GM21360 (cell line): ENCODE results near the gene LPGAT1.

Source experiments
- ATAC-seq: cut with Tn5 transposase; IDR thresholded peaks from one replicate; pipeline ENCODE4 v1.9.1; 2021; ENCODE audit warnings: mild to moderate bottlenecking, moderate library complexity; ENCODE audit not compliant: unreplicated experiment

Gene LPGAT1

GRCh38 chr1:211781260-211781659 is 49.3 kb downstream of the LPGAT1 start:
- ATAC-seq = no peak

- no peak for ATAC-seq
Measured at GRCh38 chr1:211775170-211775569, 55.4 kb downstream of the LPGAT1 start.

GRCh38 chr1:211764701-211765100 is 65.9 kb downstream of the LPGAT1 start:
- no peak for ATAC-seq

GRCh38 chr1:211762206-211762605 is 68.4 kb downstream of the LPGAT1 start:
- ATAC-seq = no peak

GRCh38 chr1:211761400-211761799 is 69.2 kb downstream of the LPGAT1 start:
- no peak for ATAC-seq

- no peak for ATAC-seq
Measured at GRCh38 chr1:211756471-211757020, 74.0 kb downstream of the LPGAT1 start.

- ATAC-seq = no peak
Measured at GRCh38 chr1:211753649-211754251, 76.8 kb downstream of the LPGAT1 start.

- ATAC-seq = no peak
Measured at GRCh38 chr1:211752951-211753486, 77.5 kb downstream of the LPGAT1 start.

GRCh38 chr1:211752317-211752716 is 78.2 kb downstream of the LPGAT1 start:
- ATAC-seq = no peak

GRCh38 chr1:211751438-211751837 is 79.1 kb downstream of the LPGAT1 start:
- no peak for ATAC-seq

- ATAC-seq = no peak
Measured at GRCh38 chr1:211750599-211750998, 80.0 kb downstream of the LPGAT1 start.

GRCh38 chr1:211749251-211749650 is 81.3 kb downstream of the LPGAT1 start:
- ATAC-seq = no peak

GRCh38 chr1:211748810-211749209 is 81.8 kb downstream of the LPGAT1 start:
- no peak for ATAC-seq

- ATAC-seq = no peak
Measured at GRCh38 chr1:211742889-211743529, 87.6 kb downstream of the LPGAT1 start.

GRCh38 chr1:211742272-211742671 is 88.3 kb downstream of the LPGAT1 start:
- ATAC-seq = no peak

- ATAC-seq = no peak
Measured at GRCh38 chr1:211741788-211742187, 88.8 kb downstream of the LPGAT1 start.

- ATAC-seq = no peak
Measured at GRCh38 chr1:211741116-211741515, 89.4 kb downstream of the LPGAT1 start.

GRCh38 chr1:211739671-211740411 is 90.7 kb downstream of the LPGAT1 start:
- ATAC-seq = peak; percentile 47

GRCh38 chr1:211738691-211739301 is 91.8 kb downstream of the LPGAT1 start:
- peak; percentile 61 for ATAC-seq

- no peak for ATAC-seq
Measured at GRCh38 chr1:211738096-211738690, 92.4 kb downstream of the LPGAT1 start.
